Lung (tissue), 12 donors: ENCODE results near the gene CACNA1C. TPM values are rescaled to one million over a fixed set of nuclear protein-coding genes. Genes with fewer than 3 reads are reported as not detected.
A peak's percentile ranks its signal among the peaks of the same experiment; 100 is the strongest.

Experiments
- ATAC-seq: fragments of 200-7000 bp; cut with Tn5 transposase; one replicate; pipeline ENCODE4 v1.9.1; 2020; ENCODE audit warnings: moderate number of reproducible peaks; ENCODE audit not compliant: insufficient read depth, low FRiP score
- DNase-seq, 3 donors: peaks; one replicate each; pipeline ENCODE4 v3.0.0-alpha.2; 2013 to 2017
- H3K27ac ChIP-seq, 2 donors: one replicate each; pipeline ENCODE4 v1.5.1; 2013; ENCODE audit warnings: mild to moderate bottlenecking in 2 of 2, moderate library complexity in 2 of 2, control low read depth in 1 of 2, inconsistent platforms in 1 of 2, low read depth in 1 of 2, low read length in 1 of 2
- H3K27me3 ChIP-seq, 3 donors: one replicate each; pipeline ENCODE4 v1.5.1; 2013; ENCODE audit warnings: low read length in 2 of 3; ENCODE audit not compliant: control insufficient read depth in 3 of 3, insufficient read depth in 3 of 3
- H3K36me3 ChIP-seq, 4 donors: one replicate each; pipeline ENCODE4 v1.5.1; 2013; ENCODE audit warnings: low read length in 4 of 4, mild to moderate bottlenecking in 1 of 4, moderate library complexity in 1 of 4; ENCODE audit not compliant: control insufficient read depth in 4 of 4, insufficient read depth in 4 of 4
- H3K4me1 ChIP-seq, 5 donors: one replicate each; pipeline ENCODE4 v1.5.1; 2013; ENCODE audit warnings: low read length in 5 of 5, mild to moderate bottlenecking in 2 of 5, moderate library complexity in 1 of 5; ENCODE audit not compliant: control insufficient read depth in 5 of 5, insufficient read depth in 5 of 5
- H3K4me3 ChIP-seq: one replicate; pipeline ENCODE4 v1.5.1; 2013; ENCODE audit warnings: mild to moderate bottlenecking, control low read depth, moderate library complexity
- H3K9ac ChIP-seq, 2 donors: one replicate each; pipeline ENCODE4 v1.5.1; 2013; ENCODE audit warnings: low read length in 2 of 2, control low read depth in 1 of 2; ENCODE audit not compliant: insufficient read depth in 1 of 2
- H3K9me3 ChIP-seq, 4 donors: one replicate each; pipeline ENCODE4 v1.5.1; 2013; ENCODE audit warnings: low read length in 3 of 4, mild to moderate bottlenecking in 1 of 4, moderate library complexity in 1 of 4; ENCODE audit not compliant: control insufficient read depth in 4 of 4, insufficient read depth in 3 of 4
- WGBS, 2 donors: extraction: QIAGEN DNeasy Blood & Tissue Kit; methylation state at CpG; one replicate each; pipeline ENCODE4 v1.1.7; 2013; 5-methylcytosine and 5-hydroxymethylcytosine counted together
- polyA plus RNA-seq, 2 donors: library from polyadenylated mRNA; stranded (reverse); fragments of 200-250 nt; gene quantifications; one replicate each; pipeline ENCODE4 v1.2.1, GENCODE V29; 2013
- total RNA-seq, 2 donors: library from RNA; depleted of rRNA in 1 of 2; stranded (reverse); fragments of >200 nt in 1 of 2; gene quantifications; one replicate each; pipeline ENCODE4 v1.2.1, GENCODE V29; 2014 to 2021
- TF ChIP-seq, protein P1 (sequence below): IDR thresholded peaks from 2 replicates; pipeline ENCODE4 v1.5.1; 2012; ENCODE audit warnings: mild to moderate bottlenecking; ENCODE audit errors: control extremely low read depth, extremely low read depth
- donor health status: control.
- donor health status: control.
- donor health status: Bipolar disorder and iron deficiency.
- donor health status: healthy.
- donor health status: DM: yes; HTN: yes; CAD: no.

Gene CACNA1C
- total and polyA plus RNA-seq, 4 donors: 3.2 to 17.5 (median 7.5) TPM

DNA sequence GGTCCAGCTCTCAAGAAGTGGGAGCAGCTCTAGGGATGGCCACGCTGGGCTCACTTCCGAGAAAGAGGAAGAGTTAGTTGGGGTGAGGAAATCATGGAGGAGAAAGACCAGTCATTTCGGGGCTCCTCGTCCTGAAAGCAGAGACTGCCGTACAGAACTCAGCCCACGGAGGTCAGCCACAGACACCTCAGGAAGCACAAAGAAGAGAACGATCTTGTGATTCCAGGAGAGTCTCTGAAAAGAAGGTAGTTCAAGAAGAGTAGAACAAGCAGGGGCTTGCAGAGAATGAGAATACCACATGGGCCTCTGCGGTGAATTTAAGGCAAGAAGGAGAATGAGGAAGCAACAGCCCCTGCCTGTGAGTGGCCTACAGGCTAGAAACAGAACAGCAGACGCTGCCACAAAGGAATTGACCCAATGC is 311.9 kb downstream of the CACNA1C start:
- H3K27ac ChIP-seq: no peak overlapping the region
- ATAC-seq (no peak), DNase-seq (no peak)
- no peak overlapping the region for H3K9ac ChIP-seq
- TF ChIP-seq, protein P1, sequence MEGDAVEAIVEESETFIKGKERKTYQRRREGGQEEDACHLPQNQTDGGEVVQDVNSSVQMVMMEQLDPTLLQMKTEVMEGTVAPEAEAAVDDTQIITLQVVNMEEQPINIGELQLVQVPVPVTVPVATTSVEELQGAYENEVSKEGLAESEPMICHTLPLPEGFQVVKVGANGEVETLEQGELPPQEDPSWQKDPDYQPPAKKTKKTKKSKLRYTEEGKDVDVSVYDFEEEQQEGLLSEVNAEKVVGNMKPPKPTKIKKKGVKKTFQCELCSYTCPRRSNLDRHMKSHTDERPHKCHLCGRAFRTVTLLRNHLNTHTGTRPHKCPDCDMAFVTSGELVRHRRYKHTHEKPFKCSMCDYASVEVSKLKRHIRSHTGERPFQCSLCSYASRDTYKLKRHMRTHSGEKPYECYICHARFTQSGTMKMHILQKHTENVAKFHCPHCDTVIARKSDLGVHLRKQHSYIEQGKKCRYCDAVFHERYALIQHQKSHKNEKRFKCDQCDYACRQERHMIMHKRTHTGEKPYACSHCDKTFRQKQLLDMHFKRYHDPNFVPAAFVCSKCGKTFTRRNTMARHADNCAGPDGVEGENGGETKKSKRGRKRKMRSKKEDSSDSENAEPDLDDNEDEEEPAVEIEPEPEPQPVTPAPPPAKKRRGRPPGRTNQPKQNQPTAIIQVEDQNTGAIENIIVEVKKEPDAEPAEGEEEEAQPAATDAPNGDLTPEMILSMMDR: no peak
- H3K9me3 ChIP-seq: no peaks in the 10 kb centered on the region
- peaks cover 0 to 7% (median 0%) of the 10 kb centered on the region in 5 donors for H3K4me1 ChIP-seq
- 41 to 65% methylated on average over 9 of the region's 9 CpGs for WGBS, 2 donors
- no peak overlapping the region for H3K4me3 ChIP-seq
- no peaks in the 10 kb centered on the region for H3K27me3 ChIP-seq
- H3K36me3 ChIP-seq: no peaks in the 10 kb centered on the region

DNA sequence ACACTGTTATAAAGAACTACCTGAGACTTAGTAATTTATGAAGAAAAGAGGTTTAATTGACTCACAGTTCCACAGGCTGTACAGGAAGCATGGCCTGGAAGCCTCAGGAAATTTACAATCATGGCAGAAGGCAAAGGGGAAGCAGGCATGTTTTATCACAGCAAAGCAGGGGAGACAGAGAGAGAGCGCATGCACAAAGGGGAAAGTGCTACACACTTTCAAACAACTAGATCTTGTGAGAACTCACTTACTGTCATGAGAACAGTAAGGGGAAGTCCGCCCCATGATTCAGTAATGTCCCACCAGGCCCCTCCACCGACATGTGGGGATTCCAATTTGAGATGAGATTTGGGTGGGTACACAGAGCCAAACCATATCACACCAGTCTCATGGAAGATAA is 313.9 kb downstream of the CACNA1C start:
- Histone ChIP-seq H3K9me3 (no peaks in the 10 kb centered on the region), H3K9ac (no peak overlapping the region), H3K27me3 (no peaks in the 10 kb centered on the region), H3K4me1 (peaks cover 0 to 6% (median 0%) of the 10 kb centered on the region in 5 donors), H3K4me3 (no peak overlapping the region), H3K27ac (no peak overlapping the region), H3K36me3 (no peaks in the 10 kb centered on the region)
- TF ChIP-seq, protein P1: no peak
- WGBS, 2 donors: 63 to 74% methylated on average over 3 of the region's 3 CpGs
- no peak for DNase-seq
- no peak for ATAC-seq

DNA sequence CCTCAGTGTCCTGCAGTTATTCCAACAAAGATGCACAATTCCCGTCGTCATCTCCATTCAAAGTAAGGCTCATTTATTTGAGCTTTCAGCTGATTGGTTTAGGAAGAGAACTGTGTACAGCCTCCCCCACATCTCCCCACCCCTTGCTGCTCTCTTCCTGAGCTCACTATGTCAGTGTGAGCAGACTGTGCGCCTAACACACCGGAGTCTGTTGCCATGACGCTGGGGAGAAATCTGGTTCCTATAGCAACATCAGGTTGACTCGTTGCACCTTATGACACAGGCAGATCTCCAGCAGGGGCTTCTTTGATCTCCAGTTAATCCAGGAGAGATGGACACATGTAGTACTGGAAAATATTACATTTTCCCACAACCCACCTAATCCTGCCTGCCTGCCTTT is 319.4 kb downstream of the CACNA1C start:
- DNase-seq: no peak
- Histone ChIP-seq H3K9ac (no peak overlapping the region), H3K9me3 (peaks cover 0 to 3% (median 0%) of the 10 kb centered on the region in 4 donors), H3K36me3 (no peaks in the 10 kb centered on the region), H3K4me1 (peaks cover 2 to 20% (median 4%) of the 10 kb centered on the region in 5 donors), H3K4me3 (no peak overlapping the region), H3K27ac (peak overlapping the region in 1 of 2 donors; percentile 74), H3K27me3 (no peaks in the 10 kb centered on the region)
- no peak for ATAC-seq
- TF ChIP-seq, protein P1: no peak
- 75 to 86% methylated on average over 6 of the region's 6 CpGs for WGBS, 2 donors

DNA sequence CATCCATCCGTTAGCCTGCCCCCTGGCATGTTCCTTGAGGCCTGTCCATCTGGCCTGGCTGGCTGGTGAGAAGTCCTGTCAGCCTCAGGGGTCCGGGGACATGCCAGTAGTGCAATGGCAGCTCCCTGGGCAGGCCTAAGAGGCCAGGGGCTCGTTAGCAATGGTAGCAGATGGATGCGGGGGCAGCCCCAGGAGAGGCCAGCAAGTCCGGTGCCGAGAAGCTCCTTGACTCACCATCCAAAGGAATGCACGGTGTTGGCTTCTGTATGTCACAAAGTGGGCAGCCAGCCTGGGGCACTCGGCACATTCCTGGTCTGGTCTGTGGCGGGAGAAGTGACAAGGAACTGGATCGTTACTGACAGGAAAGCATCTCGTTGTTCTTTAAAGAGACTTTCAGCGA is 319.9 kb downstream of the CACNA1C start:
- no peak overlapping the region for H3K9ac ChIP-seq
- DNase-seq (no peak), ATAC-seq (no peak)
- no peak overlapping the region for H3K4me3 ChIP-seq
- peaks cover 0 to 3% (median 0%) of the 10 kb centered on the region in 4 donors for H3K9me3 ChIP-seq
- TF ChIP-seq, protein P1: no peak
- 77 to 89% methylated on average over 12 of the region's 12 CpGs for WGBS, 2 donors
- H3K4me1 ChIP-seq: peaks cover 2 to 20% (median 6%) of the 10 kb centered on the region in 5 donors
- H3K27ac ChIP-seq: peak overlapping the region in 1 of 2 donors; percentile 74
- H3K36me3 ChIP-seq: no peaks in the 10 kb centered on the region
- H3K27me3 ChIP-seq: no peaks in the 10 kb centered on the region
